ENCODE data around the gene COL16A1.
A peak's percentile ranks its signal among the peaks of the same experiment; 100 is the strongest.

The COL16A1 gene

DNA sequence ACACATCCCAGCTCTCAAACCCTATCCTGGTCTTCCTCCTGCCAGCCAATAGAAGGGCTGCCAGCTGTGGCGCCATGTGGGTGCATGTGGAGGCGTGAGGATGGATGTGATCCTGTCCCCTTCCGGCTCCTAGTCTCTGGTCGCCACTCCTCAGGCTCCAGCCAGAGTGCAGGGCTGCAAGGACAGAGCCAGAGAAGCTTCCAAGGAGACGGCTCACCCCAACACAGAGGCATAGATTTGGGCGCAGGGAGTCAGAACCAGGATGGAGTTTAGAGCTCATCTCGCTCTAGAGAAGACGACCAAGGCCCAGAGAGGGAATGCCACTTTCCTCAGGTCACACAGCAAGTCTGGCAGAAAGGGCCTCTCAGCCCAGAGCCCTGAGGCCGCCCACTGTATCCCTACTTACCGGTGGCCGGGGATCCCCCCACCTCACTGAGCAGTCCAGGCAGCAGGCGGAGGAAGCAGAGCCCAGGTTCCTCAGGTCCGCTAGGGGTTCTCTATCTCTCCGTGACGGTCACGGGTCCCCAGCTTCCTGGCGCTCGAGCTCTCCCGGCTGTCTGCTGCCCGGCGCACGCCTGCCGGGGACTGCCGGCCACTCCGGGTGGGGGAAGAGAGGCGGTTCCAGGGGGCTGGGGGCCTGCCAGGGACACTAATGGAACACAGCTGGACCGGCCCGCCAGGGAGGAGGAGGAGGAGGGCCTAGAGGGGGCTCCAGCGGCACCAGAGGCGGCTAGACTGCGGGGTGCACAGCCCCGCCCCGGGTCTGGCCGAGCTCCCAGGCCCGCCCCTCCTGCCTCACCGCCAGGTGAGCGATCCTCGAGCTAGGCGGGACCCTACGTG is at the start of gene COL16A1:
COL16A1 (minus strand) TSS at position 587 of the 840 bp plus-strand sequence. CDS start 1,824 bp downstream, outside the sequence.
- no peak for DNase-seq (ENCODE audit: extremely low spot score, insufficient read length, low read depth)
- no peak for FAIRE-seq

DNA sequence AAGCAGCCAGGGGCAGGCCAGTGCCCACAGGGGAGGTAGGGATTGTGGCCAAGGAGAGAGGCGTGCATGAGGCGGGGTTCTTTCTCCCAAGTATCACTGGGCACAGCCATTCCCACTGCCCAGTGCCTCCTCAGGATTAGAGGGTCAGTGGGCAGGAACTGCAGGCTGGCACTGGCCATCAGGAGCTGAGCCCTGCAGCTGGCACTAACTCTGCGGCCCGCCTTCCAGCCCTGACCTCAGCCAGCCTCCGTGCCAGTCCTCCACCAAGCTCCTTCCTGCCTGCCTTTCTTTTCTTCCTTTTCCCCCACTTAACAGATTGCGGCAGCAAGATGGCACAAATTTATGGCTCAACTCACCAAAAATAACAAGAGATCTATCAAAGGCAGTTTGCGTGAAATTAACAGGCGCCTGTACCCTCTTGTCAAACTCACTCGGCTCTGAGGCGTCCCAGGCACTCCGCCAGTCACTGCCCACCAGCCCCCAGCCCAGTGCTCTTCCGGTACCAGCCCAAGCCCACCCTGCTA is 49.2 kb upstream of the COL16A1 start:
- no peak for DNase-seq (ENCODE audit: extremely low spot score, insufficient read length, low read depth)
- no peak for FAIRE-seq

DNA sequence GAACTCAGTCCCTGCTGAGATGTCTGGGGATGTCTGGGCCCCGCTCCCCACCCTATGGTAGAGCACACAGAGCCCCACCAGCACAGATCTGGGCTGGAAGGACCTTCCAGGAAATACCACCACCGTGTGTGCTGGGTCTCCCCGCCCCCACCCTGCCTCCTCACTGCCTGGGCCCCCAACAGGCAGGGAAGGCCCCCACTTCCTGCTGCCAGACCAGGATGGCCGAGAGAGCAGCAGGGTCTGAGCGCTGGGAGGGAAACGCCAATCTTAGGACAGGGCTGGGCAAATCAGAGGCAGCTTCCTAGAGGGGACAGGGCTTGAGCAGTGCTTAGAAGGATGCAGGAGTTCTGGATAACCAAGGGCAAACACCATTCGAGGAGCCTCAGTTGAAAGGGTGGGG is 48.4 kb upstream of the COL16A1 start:
- FAIRE-seq: no peak

DNA sequence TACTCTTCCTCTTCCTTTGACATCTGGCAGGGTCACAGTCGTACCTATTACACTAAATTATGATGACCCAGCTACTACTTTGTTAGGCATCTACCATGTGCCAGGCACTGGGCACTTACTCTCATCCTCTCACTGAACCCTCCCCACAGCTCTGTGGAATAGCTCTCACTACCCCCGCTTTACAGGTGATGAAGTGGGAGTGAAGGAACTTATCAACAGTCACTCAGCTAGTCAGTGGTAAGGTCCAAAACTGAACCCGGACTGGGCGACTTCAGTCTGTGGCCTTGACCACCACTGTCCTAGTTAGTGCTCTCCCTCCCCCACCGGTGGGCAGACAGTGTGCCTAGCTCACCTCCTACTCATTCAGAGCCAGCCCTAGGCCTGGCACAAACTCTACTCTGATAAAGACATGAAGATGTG is 48.0 kb upstream of the COL16A1 start:
- DNase-seq (ENCODE audit: extremely low spot score, insufficient read length, low read depth) (no peak), FAIRE-seq (peak; percentile 12)

More for the DNA sequence above, 48.4 kb upstream of the COL16A1 start:
- DNase-seq (ENCODE audit: extremely low spot score, insufficient read length, low read depth): no peak

DNA sequence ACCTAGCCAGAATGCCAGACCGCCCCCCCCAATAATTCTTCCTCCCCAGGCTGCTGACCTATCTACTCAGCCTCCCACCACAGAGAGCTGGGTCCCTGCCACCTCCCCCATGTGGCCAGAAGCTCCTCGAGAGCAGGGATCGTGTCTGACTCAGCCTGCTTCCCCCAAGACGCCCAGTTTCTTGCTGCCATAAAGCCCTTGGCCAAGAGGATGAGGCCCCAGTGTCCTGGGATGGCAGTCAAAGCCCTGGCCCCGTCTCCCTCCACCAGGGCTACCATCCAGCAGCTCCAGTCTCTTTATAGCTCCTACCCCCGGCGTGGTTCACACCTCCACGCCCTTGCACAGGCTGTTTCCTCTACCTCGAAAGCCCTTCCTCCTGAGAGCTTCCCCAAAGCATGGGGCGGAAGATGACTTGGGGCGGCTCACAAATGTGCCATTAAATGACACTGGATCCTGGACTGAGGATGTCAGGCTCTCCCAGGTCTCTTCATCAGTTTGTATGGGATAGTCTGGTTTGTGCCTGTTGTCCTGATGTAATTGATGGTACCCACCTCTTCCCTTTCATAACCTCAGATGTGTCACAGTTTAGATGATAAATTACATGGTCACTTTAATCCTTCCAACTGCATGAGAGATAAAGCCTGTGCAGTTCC is 47.2 kb upstream of the COL16A1 start:
- no peak for DNase-seq (ENCODE audit: extremely low spot score, insufficient read length, low read depth)
- peak; percentile 74 for FAIRE-seq

DNA sequence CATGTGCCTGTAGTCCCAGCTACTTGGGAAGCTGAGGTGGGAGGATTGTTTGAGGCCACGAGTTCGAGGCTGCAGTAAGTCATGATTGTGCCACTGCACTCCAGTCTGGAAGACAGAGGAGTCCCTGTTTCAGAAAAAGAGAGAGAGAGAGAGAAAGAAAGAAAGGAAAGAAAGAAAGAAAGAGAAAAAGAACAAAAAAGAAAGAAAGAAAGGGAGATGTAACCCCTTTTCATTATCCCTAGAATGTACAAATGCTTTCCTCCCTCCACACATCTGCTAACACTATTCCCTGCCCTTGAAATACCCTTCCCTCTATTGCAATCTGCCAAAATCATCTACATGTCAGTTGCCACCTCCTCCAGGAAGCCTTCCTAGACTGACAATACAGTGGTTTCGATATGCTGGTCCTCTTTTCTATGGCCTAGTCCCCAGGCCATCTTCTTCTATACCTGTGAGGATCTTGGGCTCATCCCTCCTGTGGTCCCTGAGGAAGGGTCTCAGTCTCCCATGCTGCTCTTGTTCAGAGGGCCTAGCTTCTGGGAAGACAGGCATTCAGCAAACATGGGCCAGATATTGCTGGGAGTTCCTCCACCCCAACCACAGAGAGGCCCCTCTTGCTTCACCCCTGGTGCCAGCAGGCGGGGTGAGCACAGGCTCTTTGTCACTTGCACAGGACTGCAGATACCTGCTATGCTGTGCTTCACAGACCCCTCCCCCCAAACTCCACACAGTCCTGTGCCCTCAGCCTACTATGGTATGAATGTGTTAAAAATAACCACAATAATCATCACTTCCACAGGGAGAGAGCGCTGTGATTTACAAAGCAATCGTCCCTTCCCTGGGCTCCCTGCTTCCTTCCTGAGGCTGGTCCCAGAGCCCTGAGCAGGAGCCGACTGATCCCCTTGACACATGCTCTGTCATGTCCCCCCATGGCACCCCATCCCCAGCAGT is 46.2 kb upstream of the COL16A1 start:
- FAIRE-seq (no peak), DNase-seq (ENCODE audit: extremely low spot score, insufficient read length, low read depth) (no peak)

DNA sequence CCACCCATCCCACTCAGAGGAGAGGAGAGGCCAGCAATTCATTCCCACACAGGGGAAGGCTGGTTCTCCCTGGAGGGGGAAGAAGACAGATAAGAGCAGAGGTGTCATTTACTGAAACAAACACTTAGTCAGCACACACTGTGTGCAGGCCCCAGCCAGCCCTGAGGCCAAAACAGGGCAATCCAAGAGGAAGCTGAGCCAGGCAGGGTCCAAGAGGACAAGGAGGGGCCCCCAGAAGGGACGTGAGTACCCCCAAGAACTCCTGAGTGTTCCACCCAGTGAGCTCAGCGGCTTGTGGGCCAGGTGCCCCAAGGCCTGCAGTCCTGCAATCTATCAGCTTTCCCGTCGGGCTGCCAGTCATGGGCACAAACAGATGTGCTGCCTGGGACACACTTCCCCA is 44.5 kb upstream of the COL16A1 start:
- FAIRE-seq: no peak
- no peak for DNase-seq (ENCODE audit: extremely low spot score, insufficient read length, low read depth)

DNA sequence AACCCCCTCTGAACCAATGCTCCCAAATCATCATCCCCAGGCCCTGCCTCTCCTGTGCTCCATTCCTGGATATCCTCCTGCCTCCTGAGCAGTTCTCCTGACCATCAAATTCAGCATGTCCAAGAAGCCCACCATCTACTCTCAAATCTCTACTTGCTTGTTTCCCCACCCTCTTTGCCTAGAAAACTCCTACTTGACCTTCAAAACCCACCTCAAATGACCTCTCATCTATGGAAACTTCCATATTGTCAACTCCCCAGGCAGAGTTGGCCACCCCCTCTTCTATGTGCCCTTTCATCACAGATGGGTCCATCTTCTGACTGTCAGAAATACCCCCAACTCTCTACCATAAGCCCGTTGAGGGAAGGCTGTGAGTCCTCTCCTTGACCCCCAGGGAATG is 43.5 kb upstream of the COL16A1 start:
- no peak for DNase-seq (ENCODE audit: extremely low spot score, insufficient read length, low read depth)
- FAIRE-seq: no peak

DNA sequence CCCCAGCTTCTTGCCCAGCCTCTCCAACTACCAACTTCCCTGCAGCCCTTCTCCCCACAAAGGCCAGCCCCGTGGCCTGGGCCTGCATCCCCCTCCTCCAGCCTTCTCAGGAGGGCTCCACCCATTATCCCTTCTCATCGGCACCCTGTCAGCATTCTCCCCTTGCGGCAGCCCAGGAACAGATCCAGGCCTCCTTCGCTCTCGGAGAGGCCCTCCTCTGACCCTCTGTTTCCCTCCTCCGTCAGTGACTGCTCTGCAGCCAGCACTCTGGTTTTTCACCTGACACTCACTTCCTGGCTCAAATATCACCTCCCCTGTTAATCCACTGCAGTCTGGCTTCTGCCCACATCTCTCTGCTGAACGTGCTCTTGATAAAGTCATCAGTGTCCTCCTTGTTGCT is 42.9 kb upstream of the COL16A1 start:
- DNase-seq (ENCODE audit: extremely low spot score, insufficient read length, low read depth) (no peak), FAIRE-seq (no peak)

DNA sequence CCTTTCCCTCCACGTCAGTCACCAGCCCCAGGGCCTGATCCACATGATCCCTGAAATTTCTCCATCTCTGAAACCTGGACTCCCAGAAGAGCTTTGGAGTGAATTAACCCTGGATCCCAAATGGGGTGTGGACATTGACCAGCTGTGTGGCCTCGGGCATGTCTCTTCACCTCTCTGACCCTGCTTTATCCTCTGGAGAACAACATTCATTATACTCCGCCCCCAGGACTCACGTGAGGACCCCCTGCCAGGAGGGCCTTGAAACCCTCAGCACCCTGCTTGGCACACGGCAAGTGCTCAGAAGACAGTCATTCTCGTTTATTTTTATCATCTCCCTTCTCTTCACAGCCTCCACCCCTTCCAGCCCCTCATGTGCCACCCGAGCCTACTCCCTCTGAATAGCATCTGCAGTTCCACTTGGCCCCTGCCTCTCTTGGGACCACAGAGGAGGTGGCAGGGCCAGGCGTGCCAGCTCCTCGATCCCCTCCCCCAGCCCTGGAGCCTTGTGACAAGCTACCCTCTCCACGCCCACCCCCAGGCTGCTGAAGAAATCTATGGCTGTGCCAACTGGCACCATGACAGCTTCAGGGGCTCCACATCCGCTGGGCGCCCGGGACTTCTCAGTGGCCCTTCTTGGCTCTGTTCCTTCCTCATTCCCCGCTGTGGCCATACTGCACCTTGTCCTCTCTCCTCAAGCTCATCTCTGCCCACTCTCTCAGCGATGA is 42.3 kb upstream of the COL16A1 start:
- DNase-seq (ENCODE audit: extremely low spot score, insufficient read length, low read depth) (no peak), FAIRE-seq (no peak)

DNA sequence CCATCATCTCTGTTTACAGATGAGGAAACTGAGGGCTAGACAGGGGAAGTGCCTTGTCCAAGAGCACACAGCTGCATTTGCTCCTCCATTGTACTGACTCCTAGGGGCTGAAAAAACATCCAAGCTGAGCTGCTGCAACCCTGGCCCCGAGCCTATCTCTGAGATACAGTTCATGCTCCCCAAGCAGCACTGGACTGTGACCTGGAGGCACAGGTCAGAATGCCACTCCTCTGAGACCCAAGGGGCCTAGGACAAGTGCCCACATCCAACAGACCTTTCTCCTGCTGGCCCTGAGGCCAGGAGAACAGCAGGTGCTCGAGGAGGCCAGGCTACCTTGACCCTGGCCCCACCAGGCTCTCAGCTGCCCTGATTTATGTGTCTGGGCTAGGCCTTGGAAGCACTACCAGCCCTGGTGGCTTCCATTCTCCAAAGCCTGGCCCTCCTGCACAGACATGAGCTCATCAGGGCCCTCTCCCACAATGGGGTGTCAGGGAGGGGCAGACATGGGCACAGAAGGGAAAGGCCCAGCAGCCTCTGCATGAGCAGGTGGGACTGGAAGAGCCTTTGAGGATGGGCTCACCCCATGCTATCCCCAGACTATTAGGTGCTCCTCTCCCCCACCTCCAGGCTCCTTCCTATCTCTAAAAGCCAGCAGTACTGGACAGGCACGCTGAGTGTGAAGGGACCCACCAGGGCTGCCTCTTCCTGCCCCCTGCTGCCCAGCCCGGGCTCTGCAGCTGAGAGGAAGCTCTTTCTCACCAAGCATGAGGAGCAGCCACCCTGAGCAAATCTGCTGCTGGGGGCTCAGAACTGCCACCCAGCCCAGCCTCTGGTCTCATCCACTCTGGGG is 41.5 kb upstream of the COL16A1 start:
- peak; percentile 69 for FAIRE-seq
- DNase-seq (ENCODE audit: extremely low spot score, insufficient read length, low read depth): peak; percentile 53

DNA sequence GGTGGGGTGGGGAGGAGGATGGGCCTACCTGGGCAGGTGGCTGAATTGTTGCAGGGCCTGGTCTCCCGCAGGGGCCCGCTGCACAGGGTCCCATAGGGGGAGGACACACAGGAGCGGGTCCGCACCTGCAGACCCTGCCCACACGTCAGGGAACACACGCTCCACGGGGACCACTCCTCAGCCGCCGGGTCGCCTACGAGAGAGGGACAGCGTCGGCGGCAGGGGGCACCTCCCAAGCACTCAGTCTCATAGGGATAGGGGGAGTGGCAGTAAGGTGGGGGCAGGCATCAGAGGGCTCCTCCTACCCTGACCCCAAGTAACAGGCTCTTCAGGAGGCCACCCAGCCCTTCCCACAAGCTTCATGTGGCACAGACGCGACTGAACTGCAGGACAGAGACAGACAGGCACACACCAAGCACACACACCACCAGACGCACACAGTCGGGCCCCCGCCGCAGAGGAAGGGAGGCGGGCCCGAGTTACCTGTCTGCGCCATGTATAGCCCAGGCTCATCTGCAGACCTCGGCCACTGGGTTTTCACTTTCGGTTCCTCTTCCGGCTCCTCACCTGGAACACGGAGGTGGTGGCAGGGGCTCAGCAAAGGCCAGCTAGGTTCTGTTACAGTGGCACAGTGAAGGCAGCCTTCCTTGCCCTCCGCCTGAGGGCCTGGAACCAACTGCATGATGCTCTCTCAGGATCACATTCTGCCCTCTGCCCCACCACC is 40.5 kb upstream of the COL16A1 start:
- FAIRE-seq (peak; percentile 93), DNase-seq (ENCODE audit: extremely low spot score, insufficient read length, low read depth) (peak; percentile 60)

DNA sequence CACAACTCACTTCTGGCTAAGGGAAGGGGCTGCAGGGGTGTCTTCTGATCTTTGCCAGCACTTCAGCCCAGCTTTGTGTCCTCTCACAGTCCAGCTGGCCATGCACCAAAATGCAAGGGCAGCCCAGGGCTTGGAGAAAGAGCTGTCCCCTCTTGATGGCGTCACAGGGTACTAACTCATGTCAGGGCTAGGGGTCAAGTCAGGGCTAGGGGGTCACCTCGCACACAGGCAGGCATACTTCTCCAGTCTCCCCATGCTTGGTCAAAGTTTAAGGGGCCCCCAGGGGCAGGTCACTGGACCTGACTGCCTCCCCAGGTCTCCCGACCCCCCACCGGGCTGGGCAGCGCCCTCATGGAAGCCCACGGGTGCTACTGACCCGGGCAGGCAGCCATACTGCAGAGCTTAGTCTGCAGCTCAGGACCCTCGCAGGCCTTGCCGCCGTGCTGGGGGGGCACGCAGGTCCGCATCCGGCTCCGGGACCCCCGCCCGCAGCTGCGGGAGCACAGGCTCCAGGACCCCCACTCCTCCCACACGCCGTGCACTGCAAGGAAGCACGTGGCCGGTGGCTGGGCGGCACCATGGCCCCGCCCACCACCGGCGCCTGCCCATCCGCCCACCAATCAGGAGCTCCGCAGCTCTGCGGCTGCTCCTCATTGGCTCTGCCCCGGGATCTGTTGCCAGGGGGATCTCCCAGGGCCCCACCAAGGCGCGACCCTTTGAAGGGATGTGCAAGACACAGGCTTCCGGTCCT is 38.8 kb upstream of the COL16A1 start:
- FAIRE-seq: no peak
- no peak for DNase-seq (ENCODE audit: extremely low spot score, insufficient read length, low read depth)

DNA sequence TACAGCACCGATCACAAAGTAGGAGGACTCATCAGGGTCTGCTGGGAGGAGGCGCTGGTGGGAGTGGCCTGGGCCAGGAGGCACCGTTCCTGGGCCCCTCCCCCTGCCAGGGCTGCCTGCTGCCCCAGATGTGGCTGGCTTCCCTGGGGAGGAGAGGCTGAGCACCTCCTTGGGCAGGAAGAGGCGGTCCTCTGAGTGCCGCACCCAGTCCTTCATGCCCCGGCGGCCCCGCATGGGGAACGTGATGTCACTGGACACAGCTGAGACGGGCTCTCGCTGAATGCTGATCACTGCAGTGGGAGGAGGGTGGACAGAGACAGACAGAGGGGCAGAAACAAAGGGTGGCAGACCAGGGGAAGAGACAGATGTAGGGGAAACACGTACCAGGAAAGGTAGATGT is 35.5 kb upstream of the COL16A1 start:
- no peak for FAIRE-seq
- DNase-seq (ENCODE audit: extremely low spot score, insufficient read length, low read depth): no peak

DNA sequence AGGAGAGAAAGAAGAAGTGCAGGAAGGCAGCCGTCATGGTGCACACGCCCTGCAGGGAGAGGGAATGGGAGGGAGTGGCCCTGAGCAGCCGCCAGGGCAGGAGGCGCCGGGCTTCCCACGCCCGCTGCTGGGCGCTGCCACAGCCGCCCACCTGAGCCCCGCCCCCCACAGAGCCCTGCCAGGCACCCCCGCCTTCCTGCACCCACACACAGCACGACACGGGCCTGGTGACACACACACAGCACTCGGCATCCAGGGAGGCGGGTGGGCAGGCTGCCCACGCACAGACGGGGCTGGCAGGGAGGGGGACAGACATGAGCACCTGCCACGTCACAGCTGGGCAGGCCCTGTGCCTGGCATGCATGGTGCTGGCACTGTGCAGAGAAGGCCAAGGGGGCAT is 32.9 kb upstream of the COL16A1 start:
- DNase-seq (ENCODE audit: extremely low spot score, insufficient read length, low read depth) (no peak), FAIRE-seq (no peak)

DNA sequence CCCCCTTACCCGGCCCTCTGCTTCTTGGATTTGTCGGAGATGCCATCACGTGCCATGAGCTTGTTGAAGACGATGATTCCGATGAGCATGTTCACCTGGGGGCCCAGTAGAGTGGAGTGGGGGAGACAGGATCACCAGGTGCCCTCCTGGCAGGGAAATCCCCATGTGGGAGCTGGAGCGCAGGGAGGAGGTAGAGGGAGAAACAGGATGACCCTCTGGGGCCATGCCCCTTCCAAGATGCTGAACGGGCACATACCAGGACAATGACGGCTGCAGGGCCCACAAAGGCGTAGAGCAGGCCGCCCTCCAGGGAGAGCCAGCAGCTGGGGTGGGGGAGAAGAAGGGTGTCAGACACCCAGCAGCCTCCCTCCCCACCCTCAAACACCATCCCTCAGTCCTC is 31.8 kb upstream of the COL16A1 start:
- no peak for FAIRE-seq
- no peak for DNase-seq (ENCODE audit: extremely low spot score, insufficient read length, low read depth)

DNA sequence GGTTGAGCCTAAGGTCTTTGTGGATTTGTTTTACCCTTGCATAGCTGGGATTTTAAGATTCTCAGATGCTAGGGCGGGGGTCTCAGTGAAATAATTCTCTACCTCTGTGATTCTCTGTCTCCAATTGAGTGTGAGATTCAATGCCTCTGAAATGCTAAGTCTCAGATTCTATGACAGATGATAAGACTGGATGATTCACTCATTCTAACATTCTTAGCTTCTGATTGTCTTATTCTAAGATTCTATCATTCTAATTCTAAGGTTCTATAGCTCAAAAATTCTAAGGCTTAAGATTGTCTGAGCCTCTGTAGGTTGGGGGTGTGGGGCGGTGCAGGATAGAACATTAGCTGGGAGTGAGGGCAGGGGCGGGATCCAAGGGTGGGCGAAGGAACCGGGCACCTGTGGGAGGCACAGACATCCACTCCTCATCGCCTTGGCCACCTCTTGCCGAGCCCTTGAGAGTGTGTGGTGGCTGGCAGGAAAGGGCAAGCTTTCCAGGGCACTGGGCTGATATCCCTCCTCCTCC is 30.8 kb upstream of the COL16A1 start:
- FAIRE-seq: no peak
- DNase-seq (ENCODE audit: extremely low spot score, insufficient read length, low read depth): no peak
